ENCODE results near the gene DRAXIN. TPM values are rescaled to one million over a fixed set of nuclear protein-coding genes. Genes with fewer than 3 reads are reported as not detected.

Gene DRAXIN
- total and polyA plus RNA-seq, 3 experiments from 2014 or later, result 0.09 to 0.12 (median 0.11) TPM

DNA sequence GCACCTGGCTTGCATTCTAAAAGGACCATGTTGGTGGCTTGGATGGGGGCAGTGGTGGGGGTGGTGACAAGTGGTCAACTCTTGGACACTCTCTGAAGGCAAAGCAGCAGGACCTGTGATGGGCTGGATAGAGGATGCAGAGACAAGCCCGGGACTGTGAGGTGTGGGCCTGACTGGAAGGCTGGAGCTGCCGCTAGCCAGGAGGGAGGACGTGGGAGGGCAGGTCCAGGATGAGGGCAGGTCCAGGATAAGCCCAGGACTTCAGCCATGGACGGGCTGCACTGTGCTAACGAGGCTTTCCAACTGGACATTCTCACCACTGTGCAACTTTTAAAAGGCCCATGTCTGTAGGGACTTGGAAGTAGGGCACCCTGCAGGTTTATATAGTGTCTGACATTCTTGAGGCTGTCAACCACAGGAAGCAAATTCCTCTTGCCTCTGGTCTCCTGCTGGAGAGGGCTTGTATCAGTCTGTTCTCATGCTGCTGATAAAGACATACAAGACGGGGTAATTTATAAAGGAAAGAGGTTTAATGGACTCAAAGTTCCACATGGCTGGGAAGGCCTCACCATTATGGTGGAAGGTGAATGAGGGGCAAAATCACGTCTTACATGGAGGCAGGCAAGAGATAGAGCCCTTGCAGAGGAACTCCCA, 62.2 kb downstream of the DRAXIN start:
- H3K4me3 ChIP-seq (ENCODE audit: low read length), result no peak overlapping the region
- peaks cover 4% of the 10 kb centered on the region for H3K4me1 ChIP-seq (ENCODE audit: insufficient read depth, low read length)
- Mint-ChIP-seq H3K4me3 (no peak overlapping the region), H3K9me3 (no peaks in the 10 kb centered on the region), H3K4me1 (peaks cover 7 to 10% (median 10%) of the 10 kb centered on the region in 3 donors), H3K27me3 (peaks cover 0 to 8% of the 10 kb centered on the region in 2 donors), H3K27ac (peak overlapping the region in 2 of 8 donors; percentile 52 to 85), H3K36me3 (peaks cover 0 to 25% (median 4%) of the 10 kb centered on the region in 3 donors)
- no peaks in the 10 kb centered on the region for H3K27me3 ChIP-seq (ENCODE audit: insufficient read depth, low read length, poor library complexity, severe bottlenecking)
- H3K27ac ChIP-seq (ENCODE audit: low read depth, low read length), result no peak overlapping the region
- no peak for DNase-seq
- no peaks in the 10 kb centered on the region for H3K36me3 ChIP-seq (ENCODE audit: insufficient read depth, low read length)
- CTCF ChIA-PET, result no interaction called here
- POLR2A ChIA-PET, result no interaction called here
- no peaks in the 10 kb centered on the region for H3K9me3 ChIP-seq (ENCODE audit: low read length)

DNA sequence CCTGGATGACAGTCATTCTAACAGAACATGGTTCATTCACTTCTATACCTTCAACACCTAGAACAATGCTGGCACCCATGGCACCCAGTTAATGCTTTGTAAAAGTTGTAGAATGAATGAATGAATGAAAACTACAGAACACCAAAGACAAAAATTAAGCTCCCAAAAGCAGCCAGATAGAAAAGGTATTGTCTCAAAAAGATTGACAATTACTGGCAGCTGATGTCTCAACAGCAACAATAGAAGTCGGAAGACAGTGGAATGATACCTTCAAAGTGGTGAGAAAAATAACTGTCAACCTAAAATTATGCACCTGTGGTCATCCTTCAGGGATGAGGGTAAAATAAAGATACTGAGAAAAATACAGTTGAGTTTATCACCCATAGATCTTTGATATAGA, 65.5 kb downstream of the DRAXIN start:
- POLR2A ChIA-PET, result no interaction called here
- DNase-seq, result no peak
- H3K4me3 Mint-ChIP-seq, result no peak overlapping the region
- H3K36me3 ChIP-seq (ENCODE audit: insufficient read depth, low read length), result no peaks in the 10 kb centered on the region
- no peaks in the 10 kb centered on the region for H3K9me3 Mint-ChIP-seq
- no peaks in the 10 kb centered on the region for H3K36me3 Mint-ChIP-seq
- peaks cover 1 to 20% of the 10 kb centered on the region in 2 donors for H3K27me3 Mint-ChIP-seq
- no peaks in the 10 kb centered on the region for H3K4me1 ChIP-seq (ENCODE audit: insufficient read depth, low read length)
- H3K9me3 ChIP-seq (ENCODE audit: low read length), result no peaks in the 10 kb centered on the region
- no peak overlapping the region for H3K4me3 ChIP-seq (ENCODE audit: low read length)
- CTCF ChIA-PET, result no interaction called here
- no peak overlapping the region for H3K27ac ChIP-seq (ENCODE audit: low read depth, low read length)
- H3K27me3 ChIP-seq (ENCODE audit: insufficient read depth, low read length, poor library complexity, severe bottlenecking), result no peaks in the 10 kb centered on the region
- H3K27ac Mint-ChIP-seq, result no peak overlapping the region
- H3K4me1 Mint-ChIP-seq, result peaks cover 2 to 9% (median 6%) of the 10 kb centered on the region in 3 donors

DNA sequence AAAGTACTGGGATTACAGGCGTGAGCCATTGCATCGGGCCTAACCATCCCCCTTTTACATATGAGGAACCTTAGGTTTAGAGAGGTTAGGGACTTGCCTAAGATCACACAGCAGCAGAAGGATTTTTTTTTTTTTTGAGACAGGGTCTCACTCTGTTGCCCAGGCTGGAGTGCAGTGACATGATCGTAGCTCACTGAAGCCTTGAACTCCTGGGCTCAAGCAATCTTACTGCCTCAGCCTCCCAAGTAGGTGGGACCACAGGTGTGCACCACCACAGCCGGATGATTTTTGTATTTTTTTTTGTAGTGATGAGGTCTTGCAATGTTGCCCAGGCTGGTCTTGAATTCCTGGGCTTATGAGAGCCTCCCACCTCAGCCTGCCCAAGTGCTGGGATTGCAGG, 68.3 kb downstream of the DRAXIN start:
- Mint-ChIP-seq H3K27ac (no peak overlapping the region), H3K27me3 (peaks cover 13 to 35% of the 10 kb centered on the region in 2 donors), H3K9me3 (no peaks in the 10 kb centered on the region), H3K4me3 (no peak overlapping the region), H3K4me1 (peaks cover 2 to 10% (median 10%) of the 10 kb centered on the region in 3 donors), H3K36me3 (no peaks in the 10 kb centered on the region)
- CTCF ChIA-PET, result no interaction called here
- no peak overlapping the region for H3K4me3 ChIP-seq (ENCODE audit: low read length)
- H3K4me1 ChIP-seq (ENCODE audit: insufficient read depth, low read length), result no peaks in the 10 kb centered on the region
- no peak overlapping the region for H3K27ac ChIP-seq (ENCODE audit: low read depth, low read length)
- no peaks in the 10 kb centered on the region for H3K36me3 ChIP-seq (ENCODE audit: insufficient read depth, low read length)
- no peak for DNase-seq
- no peaks in the 10 kb centered on the region for H3K27me3 ChIP-seq (ENCODE audit: insufficient read depth, low read length, poor library complexity, severe bottlenecking)
- H3K9me3 ChIP-seq (ENCODE audit: low read length), result no peaks in the 10 kb centered on the region
- POLR2A ChIA-PET, result no interaction called here

DNA sequence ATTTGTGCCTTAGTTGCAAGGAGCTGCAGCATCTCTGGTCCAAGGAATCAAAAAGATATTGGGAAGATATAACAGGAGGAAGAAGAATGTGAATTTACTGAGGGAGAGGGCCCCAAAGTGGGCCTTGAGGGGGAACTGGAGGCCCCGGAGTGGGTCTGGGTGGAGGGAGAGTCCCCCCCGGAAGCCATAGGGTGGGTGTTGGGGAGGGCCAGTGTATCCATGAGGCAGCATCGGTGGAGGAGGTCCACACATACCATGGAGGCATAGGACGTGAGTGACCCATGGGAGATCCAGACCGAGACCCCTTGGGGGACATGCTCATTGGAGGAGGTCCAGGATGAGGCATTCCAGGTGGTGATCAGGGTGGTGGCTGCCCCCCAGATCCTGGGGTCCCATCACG, 69.8 kb downstream of the DRAXIN start:
- Histone ChIP-seq H3K27me3 (ENCODE audit: insufficient read depth, low read length, poor library complexity, severe bottlenecking) (no peaks in the 10 kb centered on the region), H3K4me1 (ENCODE audit: insufficient read depth, low read length) (no peaks in the 10 kb centered on the region), H3K27ac (ENCODE audit: low read depth, low read length) (no peak overlapping the region), H3K4me3 (ENCODE audit: low read length) (no peak overlapping the region), H3K36me3 (ENCODE audit: insufficient read depth, low read length) (no peaks in the 10 kb centered on the region), H3K9me3 (ENCODE audit: low read length) (no peaks in the 10 kb centered on the region)
- peaks cover 2 to 10% (median 10%) of the 10 kb centered on the region in 3 donors for H3K4me1 Mint-ChIP-seq
- H3K27me3 Mint-ChIP-seq, result peaks cover 18 to 39% of the 10 kb centered on the region in 2 donors
- no peak for DNase-seq
- CTCF ChIA-PET, result interaction anchor here (1.0 kb wide), 1 partner anchor 117 kb away, joined by 3 read pairs; no protein-coding TSS in a partner anchor
- H3K9me3 Mint-ChIP-seq, result no peaks in the 10 kb centered on the region
- peak overlapping the region in 1 of 8 donors; percentile 47 for H3K27ac Mint-ChIP-seq
- peak overlapping the region in 2 of 7 donors; percentile 33 to 39 for H3K4me3 Mint-ChIP-seq
- H3K36me3 Mint-ChIP-seq, result no peaks in the 10 kb centered on the region
- POLR2A ChIA-PET, result no interaction called here

DNA sequence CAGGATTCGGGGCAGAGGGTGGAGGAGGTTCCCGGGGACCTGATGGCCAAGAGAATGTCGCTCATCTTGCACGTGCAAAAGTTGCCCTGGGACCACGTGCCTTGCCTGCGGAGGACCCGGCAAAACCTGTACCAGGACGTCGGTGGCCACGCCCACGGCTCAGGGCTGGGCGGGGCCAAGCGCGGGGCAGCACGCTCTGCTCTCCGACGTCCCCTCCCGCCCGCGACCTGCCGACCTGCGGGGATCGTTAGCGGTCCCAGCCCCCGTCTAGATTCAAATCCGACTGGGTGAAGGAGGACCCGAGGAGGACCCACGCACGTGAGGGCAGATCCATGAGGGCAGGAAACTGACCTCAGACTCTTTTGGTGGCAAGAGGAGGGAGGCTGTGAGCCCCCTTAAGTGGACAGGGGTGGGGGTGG, 70.5 kb downstream of the DRAXIN start, which contains the start of gene C1orf167:
TSS of gene C1orf167 (plus strand) at position 206 of the 419 bp plus-strand sequence. CDS start 2,208 bp downstream, outside the sequence.
- H3K36me3 Mint-ChIP-seq, result no peaks in the 10 kb centered on the region
- Histone ChIP-seq H3K27ac (ENCODE audit: low read depth, low read length) (no peak within 1 kb of the TSS), H3K36me3 (ENCODE audit: insufficient read depth, low read length) (no peaks in the 10 kb centered on the region), H3K4me3 (ENCODE audit: low read length) (no peak within 1 kb of the TSS), H3K27me3 (ENCODE audit: insufficient read depth, low read length, poor library complexity, severe bottlenecking) (no peaks in the 10 kb centered on the region), H3K4me1 (ENCODE audit: insufficient read depth, low read length) (no peaks in the 10 kb centered on the region), H3K9me3 (ENCODE audit: low read length) (no peaks in the 10 kb centered on the region)
- H3K27ac Mint-ChIP-seq, result peak within 1 kb of the TSS in 1 of 8 donors; percentile 47
- H3K4me1 Mint-ChIP-seq, result peaks cover 2 to 10% (median 10%) of the 10 kb centered on the region in 3 donors
- peaks cover 18 to 34% of the 10 kb centered on the region in 2 donors for H3K27me3 Mint-ChIP-seq
- peak within 1 kb of the TSS in 3 of 7 donors; percentile 33 to 39 (median 37) for H3K4me3 Mint-ChIP-seq
- CTCF ChIA-PET, result no interaction called here
- POLR2A ChIA-PET, result no interaction called here
- peak in 3 of 5 donors; percentile 10 to 16 (median 15) for DNase-seq
- H3K9me3 Mint-ChIP-seq, result no peaks in the 10 kb centered on the region

DNA sequence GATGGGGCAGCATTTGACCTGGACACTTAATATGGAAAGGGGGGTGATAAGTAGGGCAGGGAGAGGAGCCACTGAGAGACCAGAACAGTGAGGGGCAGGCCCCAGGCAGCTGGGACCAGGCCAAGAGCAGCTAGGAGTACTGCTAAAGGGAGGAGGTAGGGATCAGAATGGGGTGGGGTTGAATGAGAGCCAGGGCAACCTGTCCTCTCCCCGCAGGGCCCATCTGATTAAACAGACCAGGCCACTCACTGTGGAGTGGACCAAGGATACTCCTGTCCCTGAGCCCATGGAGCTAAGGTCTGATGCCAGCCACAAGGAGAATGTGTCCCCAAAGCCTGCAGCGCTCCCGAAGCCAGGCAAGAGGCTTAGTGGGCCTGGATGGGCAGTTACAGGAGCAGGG, 72.6 kb downstream of the DRAXIN start:
- Mint-ChIP-seq H3K27me3 (peaks cover 18 to 31% of the 10 kb centered on the region in 2 donors), H3K9me3 (no peaks in the 10 kb centered on the region), H3K36me3 (no peaks in the 10 kb centered on the region), H3K4me3 (no peak overlapping the region), H3K27ac (no peak overlapping the region), H3K4me1 (peaks cover 2 to 10% (median 10%) of the 10 kb centered on the region in 3 donors)
- ChIA-PET POLR2A (no interaction called here), CTCF (no interaction called here)
- Histone ChIP-seq H3K4me1 (ENCODE audit: insufficient read depth, low read length) (no peaks in the 10 kb centered on the region), H3K27me3 (ENCODE audit: insufficient read depth, low read length, poor library complexity, severe bottlenecking) (no peaks in the 10 kb centered on the region), H3K4me3 (ENCODE audit: low read length) (no peak overlapping the region), H3K36me3 (ENCODE audit: insufficient read depth, low read length) (no peaks in the 10 kb centered on the region), H3K9me3 (ENCODE audit: low read length) (no peaks in the 10 kb centered on the region), H3K27ac (ENCODE audit: low read depth, low read length) (no peak overlapping the region)
- DNase-seq, result no peak

DNA sequence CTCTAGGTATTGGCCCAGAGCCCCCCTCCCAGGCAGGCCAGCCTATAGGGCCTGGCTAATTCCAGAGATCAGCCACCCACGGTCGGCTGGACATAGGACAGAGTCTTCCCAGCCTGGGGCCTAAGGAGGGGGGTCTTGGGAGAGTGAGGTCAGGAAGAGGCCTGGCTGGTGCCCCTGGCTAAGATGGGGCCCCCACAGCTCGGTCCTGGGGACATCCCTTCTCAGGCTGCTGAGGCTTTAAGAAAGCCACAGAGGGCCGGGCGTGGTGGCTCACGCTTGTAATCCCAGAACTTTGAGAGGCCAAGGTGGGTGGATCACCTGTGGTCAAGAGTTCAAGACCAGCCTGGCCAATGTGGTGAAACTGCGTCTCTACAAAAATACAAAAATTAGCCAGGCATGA, 73.0 kb downstream of the DRAXIN start:
- no peaks in the 10 kb centered on the region for H3K9me3 ChIP-seq (ENCODE audit: low read length)
- peaks cover 2 to 10% (median 10%) of the 10 kb centered on the region in 3 donors for H3K4me1 Mint-ChIP-seq
- no peaks in the 10 kb centered on the region for H3K4me1 ChIP-seq (ENCODE audit: insufficient read depth, low read length)
- peaks cover 18 to 31% of the 10 kb centered on the region in 2 donors for H3K27me3 Mint-ChIP-seq
- no peak overlapping the region for H3K27ac ChIP-seq (ENCODE audit: low read depth, low read length)
- no peak overlapping the region for H3K4me3 Mint-ChIP-seq
- no peak for DNase-seq
- ChIA-PET CTCF (no interaction called here), POLR2A (no interaction called here)
- no peak overlapping the region for H3K4me3 ChIP-seq (ENCODE audit: low read length)
- no peak overlapping the region for H3K27ac Mint-ChIP-seq
- no peaks in the 10 kb centered on the region for H3K27me3 ChIP-seq (ENCODE audit: insufficient read depth, low read length, poor library complexity, severe bottlenecking)
- no peaks in the 10 kb centered on the region for H3K9me3 Mint-ChIP-seq
- H3K36me3 ChIP-seq (ENCODE audit: insufficient read depth, low read length), result no peaks in the 10 kb centered on the region
- no peaks in the 10 kb centered on the region for H3K36me3 Mint-ChIP-seq

DNA sequence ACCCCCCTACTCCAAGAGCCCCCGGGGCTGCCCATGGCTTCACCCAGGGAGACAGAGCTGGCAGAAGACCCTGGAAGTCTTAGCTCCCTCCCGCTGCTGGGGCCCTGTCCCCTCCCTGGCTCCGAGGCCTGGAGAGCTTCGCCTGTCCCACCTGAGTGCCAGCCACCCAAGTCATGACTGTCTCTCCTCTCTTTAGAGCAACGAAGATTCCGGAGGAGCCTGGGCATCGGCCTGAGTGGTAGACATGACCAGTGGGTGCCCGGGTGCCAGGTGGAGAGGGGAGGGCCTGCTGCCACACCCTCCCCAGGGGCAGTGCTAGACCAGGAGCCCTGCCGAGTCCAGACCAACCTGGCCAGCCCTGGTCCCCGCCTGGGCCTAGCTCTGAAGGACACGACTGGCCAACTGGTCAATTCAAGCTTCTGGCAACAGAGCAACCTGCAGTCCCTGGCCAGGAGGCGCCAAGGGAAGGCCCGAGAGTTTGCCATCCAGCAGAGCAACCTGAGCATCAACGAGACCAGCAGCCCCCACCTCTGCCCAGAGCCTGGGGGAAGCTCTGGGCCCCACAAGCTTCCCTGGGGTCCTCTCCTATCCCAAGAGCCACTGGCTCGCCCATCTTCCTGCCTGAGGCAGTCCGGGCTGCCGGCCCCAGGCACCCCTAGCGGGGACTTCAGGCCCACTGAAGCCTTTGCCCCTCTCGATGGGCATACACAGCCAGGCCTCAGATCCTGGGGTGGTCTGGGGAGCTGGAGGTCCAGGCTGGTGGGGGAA, 74.3 kb downstream of the DRAXIN start:
- Mint-ChIP-seq H3K4me1 (peaks cover 2 to 10% (median 10%) of the 10 kb centered on the region in 3 donors), H3K27me3 (peaks cover 18 to 25% of the 10 kb centered on the region in 2 donors), H3K27ac (no peak overlapping the region), H3K4me3 (no peak overlapping the region), H3K9me3 (no peaks in the 10 kb centered on the region), H3K36me3 (no peaks in the 10 kb centered on the region)
- H3K36me3 ChIP-seq (ENCODE audit: insufficient read depth, low read length), result no peaks in the 10 kb centered on the region
- H3K4me1 ChIP-seq (ENCODE audit: insufficient read depth, low read length), result no peaks in the 10 kb centered on the region
- no peaks in the 10 kb centered on the region for H3K27me3 ChIP-seq (ENCODE audit: insufficient read depth, low read length, poor library complexity, severe bottlenecking)
- H3K9me3 ChIP-seq (ENCODE audit: low read length), result no peaks in the 10 kb centered on the region
- DNase-seq, result no peak
- no peak overlapping the region for H3K27ac ChIP-seq (ENCODE audit: low read depth, low read length)
- CTCF ChIA-PET, result no interaction called here
- POLR2A ChIA-PET, result no interaction called here
- no peak overlapping the region for H3K4me3 ChIP-seq (ENCODE audit: low read length)

Measured in CD8-positive, alpha-beta memory T cell (primary cell).